ENCODE data around the gene RAB42. TPM values are rescaled to one million over a fixed set of nuclear protein-coding genes. Genes with fewer than 3 reads are reported as not detected.

RAB42 gene
- total and polyA plus RNA-seq, 9 of the 15 experiments (the other 6 are each of a cell fraction or from before 2014, with no cell fraction given), result 0.07 to 0.14 (median 0.12) TPM; not detected in 6

DNA sequence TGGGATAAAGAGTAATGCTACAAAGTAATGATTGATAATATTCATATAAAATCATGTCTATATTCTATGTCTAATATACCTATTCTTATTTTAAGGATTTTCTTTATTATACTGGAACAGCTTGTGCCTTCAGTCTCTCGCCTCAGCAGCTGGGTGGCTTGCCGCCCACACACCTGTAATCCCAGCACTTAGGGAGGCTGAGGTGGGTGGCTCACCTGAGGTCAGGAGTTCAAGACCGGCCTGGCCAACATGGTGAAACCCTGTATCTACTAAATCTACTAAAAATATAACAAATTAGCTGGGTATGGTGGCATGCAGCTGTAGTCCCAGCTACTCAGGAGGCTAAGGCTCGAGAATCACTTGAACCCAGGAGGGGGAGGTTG is 46.8 kb upstream of the RAB42 start:
- Histone ChIP-seq H3K27ac (ENCODE audit: extremely low read depth, low read depth, low read length) (no peak overlapping the region), H3K4me2 (ENCODE audit: insufficient read depth, low read length) (no peak overlapping the region), H3K9me3 (replicated peaks; ENCODE audit: control insufficient read depth, insufficient read depth, low read depth, low read length) (no peaks in the 10 kb centered on the region), H4K20me1 (replicated peaks; ENCODE audit: control insufficient read depth, insufficient read depth, low read length) (no peaks in the 10 kb centered on the region), H3K27me3 (ENCODE audit: control insufficient read depth in 2 of 2, insufficient read depth in 2 of 2, low read length in 2 of 2) (no peaks in the 10 kb centered on the region), H3K4me3 (no peak overlapping the region), H3K4me1 (replicated peaks in 1 of 2; ENCODE audit: control insufficient read depth in 2 of 2, insufficient read depth in 2 of 2, low read length in 2 of 2) (peaks cover 0 to 3% of the 10 kb centered on the region in 2 experiments; a peak in 2 of 5 replicates), H3K9me1 (ENCODE audit: control insufficient read depth, insufficient read depth, low read length) (no peaks in the 10 kb centered on the region), H3K36me3 (ENCODE audit: control insufficient read depth, insufficient read depth, low read length) (peaks cover 3% of the 10 kb centered on the region; the same call in 1 of the 3 replicates), H3K9ac (ENCODE audit: insufficient read depth in 1 of 2, low read depth in 2 of 2, low read length in 2 of 2) (no peak overlapping the region), H2AFZ (ENCODE audit: low read depth, low read length) (no peak overlapping the region), H3K79me2 (ENCODE audit: control insufficient read depth, insufficient read depth, low read length) (no peaks in the 10 kb centered on the region)
- ATAC-seq (no peak), DNase-seq (ENCODE audit: extremely low read depth in 1 of 4, low spot score in 3 of 4) (no peak), FAIRE-seq (no peak)
- ChIA-PET CTCF (ENCODE audit: low intra/inter-chr PET ratio) (no interaction called here), POLR2A (interaction anchor here (5.6 kb wide), 1 partner anchor 36 kb away, joined by 28 read pairs; no protein-coding TSS in a partner anchor)
- in situ Hi-C loops (cut with MboI) (no loop called here), intact Hi-C loops (cut with micrococcal nuclease) (no loop called here)
- WGBS (ENCODE audit: insufficient coverage, low coverage, missing lambda C conversion rate), result 87% methylated on average over 4 of the region's 4 CpGs
- TF ChIP-seq EGR1 (conservative IDR thresholded peaks at IDR 0.05), result peak; percentile 51
- no peak for TF ChIP-seq MCM3 (IDR thresholded peaks at IDR 0.05)
- no TSS peak for BruUV-seq (replicated peaks)

DNA sequence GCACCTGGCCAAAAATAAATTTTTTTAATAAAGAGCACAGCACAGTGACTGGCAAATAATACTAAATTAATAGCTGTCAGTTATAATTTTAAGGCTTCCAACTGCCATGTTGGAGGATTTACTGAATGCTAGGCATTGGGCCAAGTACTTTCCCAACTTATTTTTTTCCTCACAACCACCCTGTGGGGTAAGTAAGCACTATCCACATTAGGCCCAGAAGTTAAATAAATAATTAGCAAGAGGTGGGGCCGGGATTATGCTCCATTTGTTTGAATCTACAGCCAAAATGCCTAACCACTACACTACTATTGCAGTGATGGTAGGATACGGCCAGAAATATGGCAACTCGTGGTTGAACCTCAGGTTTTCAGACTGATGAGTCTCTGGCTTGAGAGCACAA is 43.7 kb upstream of the RAB42 start:
- ChIA-PET POLR2A (interaction anchor here (0.6 to 5.6 kb wide), 4 partner anchors 16 to 41 kb away, joined by 3 to 28 read pairs (median 3); no protein-coding TSS in a partner anchor), CTCF (ENCODE audit: low intra/inter-chr PET ratio) (no interaction called here)
- Histone ChIP-seq H3K4me3 (no peak overlapping the region), H3K9me3 (replicated peaks; ENCODE audit: control insufficient read depth, insufficient read depth, low read depth, low read length) (no peaks in the 10 kb centered on the region), H3K4me2 (ENCODE audit: insufficient read depth, low read length) (no peak overlapping the region), H2AFZ (ENCODE audit: low read depth, low read length) (no peak overlapping the region), H3K4me1 (replicated peaks in 1 of 2; ENCODE audit: control insufficient read depth in 2 of 2, insufficient read depth in 2 of 2, low read length in 2 of 2) (peaks cover 5 to 13% of the 10 kb centered on the region in 2 experiments; a peak in 4 of 5 replicates), H3K9me1 (ENCODE audit: control insufficient read depth, insufficient read depth, low read length) (no peaks in the 10 kb centered on the region), H3K36me3 (ENCODE audit: control insufficient read depth, insufficient read depth, low read length) (no peaks in the 10 kb centered on the region), H4K20me1 (replicated peaks; ENCODE audit: control insufficient read depth, insufficient read depth, low read length) (no peaks in the 10 kb centered on the region), H3K9ac (ENCODE audit: insufficient read depth in 1 of 2, low read depth in 2 of 2, low read length in 2 of 2) (no peak overlapping the region), H3K27me3 (ENCODE audit: control insufficient read depth in 2 of 2, insufficient read depth in 2 of 2, low read length in 2 of 2) (no peaks in the 10 kb centered on the region), H3K27ac (ENCODE audit: extremely low read depth, low read depth, low read length) (no peak overlapping the region), H3K79me2 (ENCODE audit: control insufficient read depth, insufficient read depth, low read length) (peaks cover 4% of the 10 kb centered on the region)
- no peak for TF ChIP-seq THRAP3 (IDR thresholded peaks at IDR 0.05; ENCODE audit: borderline replicate concordance)
- no peak for TF ChIP-seq OTX1 (CRISPR knock-in tag; IDR thresholded peaks at IDR 0.05)
- TF ChIP-seq RBM15 (IDR thresholded peaks at IDR 0.05; ENCODE audit: insufficient read depth, low read length), result no peak
- no peak for TF ChIP-seq RBM17 (IDR thresholded peaks at IDR 0.05; ENCODE audit: borderline replicate concordance, low read depth, low read length)
- TF ChIP-seq TEAD4 (IDR thresholded peaks at IDR 0.05; ENCODE audit: low read length), result no peak
- no peak for TF ChIP-seq TEAD4 (CRISPR knock-in tag; IDR thresholded peaks at IDR 0.05; ENCODE audit: borderline replicate concordance)
- WGBS (ENCODE audit: insufficient coverage, low coverage, missing lambda C conversion rate), result 37% methylated on average over 3 of the region's 3 CpGs
- no peak for DNase-seq (ENCODE audit: extremely low read depth in 1 of 4, low spot score in 3 of 4)
- BruUV-seq (replicated peaks), result no TSS peak
- ATAC-seq, result no peak
- no peak for FAIRE-seq
- in situ Hi-C loops (cut with MboI), result no loop called here
- intact Hi-C loops (cut with micrococcal nuclease), result no loop called here
